NCI-H2107 treated with DMSO at 0.1 percent for 48 hours (cell line): ENCODE measurements around the gene MGAT1.
"Not testable (repeated sequence)": the region's sequence is repeated elsewhere in the genome, so short reads cannot be mapped to it uniquely, and the experiment has no call there.

Experiments
- DNase-seq: peaks from one replicate; lab custom pipeline; 2025; ENCODE audit not compliant: unreplicated experiment; lab: John Stamatoyannopoulos, UW

The MGAT1 gene

DNA sequence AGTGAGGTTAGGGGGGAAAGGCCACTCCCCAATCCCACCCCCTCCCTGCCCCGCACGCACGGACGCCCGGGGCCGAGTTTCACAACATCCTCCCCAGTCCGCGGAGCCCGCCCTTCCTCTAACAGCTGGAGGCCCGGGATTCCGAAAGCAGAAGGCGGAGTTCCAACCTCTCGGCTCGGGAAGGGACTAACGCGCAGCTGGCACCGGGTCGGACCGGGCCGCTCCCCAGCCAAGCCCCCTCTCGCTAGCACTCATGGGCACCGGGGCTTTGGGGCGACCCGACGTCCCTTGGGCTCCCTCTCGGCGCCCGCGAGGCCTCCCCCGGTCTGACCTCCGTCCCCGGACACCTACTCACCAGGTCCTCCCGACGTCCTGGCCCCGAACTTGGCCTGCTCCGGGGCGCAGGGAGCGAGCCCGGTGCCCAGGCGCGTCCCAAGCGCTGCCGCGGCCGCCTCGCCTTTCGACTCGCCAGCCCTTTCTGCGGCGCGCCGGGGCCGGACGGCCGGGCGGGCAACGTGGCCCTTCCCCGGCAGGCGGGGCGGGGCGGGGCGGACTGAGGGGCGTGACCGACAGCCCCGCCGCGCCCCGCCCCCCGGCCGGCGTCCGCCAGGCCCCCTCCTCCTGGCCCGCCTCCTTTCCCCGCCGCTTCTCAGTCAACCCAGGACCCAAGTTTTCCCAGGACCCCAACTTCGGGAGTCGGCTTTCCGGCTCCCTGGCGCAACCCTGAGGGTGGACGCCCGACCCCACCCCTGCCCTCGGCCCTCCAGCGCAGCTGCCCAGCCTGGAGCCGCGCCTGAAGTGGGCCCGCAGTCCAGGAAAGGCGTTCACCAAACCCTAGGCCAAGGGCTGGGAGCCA lies at the start of gene MGAT1:
Gene MGAT1, minus strand, starts transcription at position 482 of the 856 bp plus-strand sequence. CDS start 9,835 bp downstream, outside the sequence.
- DNase-seq: no peak

DNA sequence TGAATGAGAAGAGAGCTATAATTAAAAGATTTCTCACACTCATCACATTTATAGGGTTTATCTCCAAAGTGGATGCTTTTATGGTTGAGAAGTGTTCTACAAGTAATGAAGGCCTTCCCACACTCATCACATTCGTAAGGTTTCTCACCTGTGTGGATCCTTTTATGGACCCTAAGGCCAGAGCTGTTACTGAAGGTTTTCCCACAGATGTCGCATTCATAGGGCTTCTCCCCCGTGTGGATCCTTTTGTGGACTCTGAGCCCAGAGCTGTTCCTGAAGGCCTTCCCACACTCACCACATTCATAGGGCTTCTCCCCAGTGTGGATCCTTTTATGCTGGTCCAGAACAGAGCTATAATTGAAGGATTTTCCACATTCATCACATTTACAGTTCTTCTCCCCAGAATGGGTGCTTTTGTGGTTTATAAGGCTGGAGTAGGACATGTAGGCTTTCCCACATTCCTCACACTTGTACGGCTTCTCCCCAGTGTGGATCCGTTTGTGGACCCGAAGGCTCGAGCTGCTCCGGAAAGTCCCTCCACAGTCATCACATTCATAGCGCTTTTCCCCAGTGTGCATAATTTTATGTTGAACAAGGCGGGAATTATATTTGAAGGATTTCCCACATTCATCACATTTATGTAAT lies 48.0 kb upstream of the MGAT1 start:
- DNase-seq: no peak

DNA sequence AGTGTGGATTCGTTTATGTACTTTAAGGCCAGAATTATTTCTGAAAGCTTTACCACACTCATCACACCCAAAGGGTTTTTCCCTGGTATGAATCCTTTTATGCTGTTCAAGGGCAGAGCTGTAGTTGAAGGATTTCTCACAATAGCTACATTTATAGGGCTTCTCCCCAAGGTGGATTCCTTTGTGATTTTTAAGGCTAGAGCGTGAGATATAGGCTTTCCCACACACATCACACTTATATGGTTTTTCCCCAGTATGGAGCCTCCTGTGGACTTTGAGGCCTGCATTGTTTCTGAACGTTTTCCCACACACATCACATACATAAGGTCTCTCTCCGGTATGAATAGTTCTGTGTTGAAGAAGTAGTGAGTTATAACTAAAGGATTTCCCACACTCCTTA lies 47.2 kb upstream of the MGAT1 start:
- DNase-seq: no peak

GRCh38 chr5:180848878-180849277 lies 46.3 kb upstream of the MGAT1 start:
- no peak for DNase-seq

DNA sequence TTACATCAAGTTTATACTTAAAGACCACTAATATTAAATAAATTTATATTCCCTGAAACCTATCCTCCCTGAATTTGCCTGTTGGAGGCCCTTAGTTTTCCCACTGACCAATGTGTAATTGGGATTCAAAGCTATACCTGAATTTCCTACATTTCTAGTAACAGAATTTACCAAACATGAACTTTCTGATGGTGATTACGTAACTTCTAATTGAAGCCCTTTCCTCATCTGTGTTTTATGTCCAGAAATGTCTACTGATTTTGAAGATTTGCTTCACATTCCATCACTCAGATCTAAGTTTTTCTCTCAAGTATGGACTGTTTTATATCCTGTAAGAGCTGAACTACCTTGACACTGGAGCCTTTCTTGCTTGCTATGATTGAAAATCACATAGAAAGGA lies 45.7 kb upstream of the MGAT1 start:
- no peak for DNase-seq

GRCh38 chr5:180847026-180847425 lies 44.4 kb upstream of the MGAT1 start:
- DNase-seq: no peak

DNA sequence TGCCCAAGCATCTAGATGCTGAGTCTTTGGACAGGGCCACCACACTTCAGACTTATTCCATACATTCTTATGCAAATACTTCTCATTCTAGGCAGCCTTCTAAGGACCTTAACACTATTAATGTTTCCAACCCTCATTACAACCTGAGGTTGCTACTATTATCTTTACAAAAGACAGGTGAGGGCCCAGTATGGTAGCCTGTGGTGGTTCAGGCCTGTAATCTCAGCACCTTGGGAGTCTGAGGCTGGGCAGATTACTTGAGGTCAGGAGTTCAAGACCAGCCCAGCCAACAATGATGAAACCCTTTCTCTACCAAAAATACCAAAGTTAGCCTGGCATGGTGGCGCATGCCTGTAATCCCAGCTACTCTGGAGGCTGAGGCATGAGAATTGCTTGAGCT lies 42.3 kb upstream of the MGAT1 start:
- DNase-seq: no peak

- DNase-seq: no peak
Observed at GRCh38 chr5:180844432-180844831, 41.8 kb upstream of the MGAT1 start.

DNA sequence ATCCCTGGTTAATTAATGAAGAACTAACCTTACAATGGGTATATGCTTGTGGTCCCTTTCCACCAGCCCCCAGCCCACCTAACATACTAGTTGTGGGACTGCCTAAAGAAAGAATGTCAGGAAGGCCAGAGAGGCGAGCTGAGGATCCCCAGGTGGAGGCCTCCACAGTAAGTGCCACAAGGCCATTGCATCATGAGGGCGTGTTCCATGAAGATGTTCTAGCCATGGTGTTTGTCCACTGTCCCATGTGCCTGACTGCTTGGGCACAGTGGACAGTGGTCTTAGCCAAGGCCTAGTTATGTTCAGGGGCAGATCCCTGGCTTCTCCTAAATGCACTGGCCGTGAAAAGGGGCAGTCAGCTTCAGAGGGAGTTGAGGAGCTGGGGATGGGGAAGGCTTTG lies 37.3 kb upstream of the MGAT1 start:
- no peak for DNase-seq

DNA sequence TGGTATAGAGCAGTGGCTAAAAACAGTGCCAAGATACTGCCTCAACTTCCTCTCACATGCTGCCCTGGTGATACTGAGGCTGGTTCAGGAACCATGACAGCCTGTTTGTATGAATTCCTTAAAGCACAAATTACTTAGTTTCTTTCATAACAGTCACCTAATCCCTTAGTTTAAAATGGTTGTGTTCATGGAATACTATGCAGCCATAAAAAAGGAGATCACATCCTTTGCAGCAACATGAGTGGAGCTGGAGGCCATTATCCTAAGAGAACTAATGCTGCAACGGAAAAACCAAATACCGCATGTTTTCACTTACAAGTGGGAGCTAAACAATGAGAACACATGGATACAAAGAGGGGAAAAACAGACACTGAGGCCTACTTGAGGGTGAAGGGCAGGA lies 36.6 kb upstream of the MGAT1 start:
- no peak for DNase-seq

GRCh38 chr5:180837478-180837877 lies 34.9 kb upstream of the MGAT1 start:
- DNase-seq: no peak

DNA sequence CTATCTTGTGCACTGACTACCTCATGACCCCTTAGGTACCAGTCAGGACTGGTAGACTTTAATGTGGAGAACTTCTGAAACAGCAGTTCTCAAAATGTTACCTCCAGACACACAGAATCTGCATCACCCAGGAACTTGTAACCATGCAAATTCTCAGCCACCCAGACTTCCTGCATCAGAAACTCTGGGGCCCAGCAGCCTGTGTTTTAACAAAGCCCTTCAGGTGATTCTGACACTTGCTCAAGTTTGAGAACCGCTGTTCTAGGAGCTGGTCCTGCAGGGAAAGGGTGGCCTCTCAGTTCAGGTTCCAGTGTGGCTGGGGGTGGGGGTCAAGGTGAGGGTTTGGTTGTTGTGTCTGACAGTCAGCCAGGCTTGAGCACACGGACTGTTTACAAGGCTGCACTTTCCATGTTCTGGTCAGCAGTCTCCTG lies 30.0 kb upstream of the MGAT1 start:
- no peak for DNase-seq

DNA sequence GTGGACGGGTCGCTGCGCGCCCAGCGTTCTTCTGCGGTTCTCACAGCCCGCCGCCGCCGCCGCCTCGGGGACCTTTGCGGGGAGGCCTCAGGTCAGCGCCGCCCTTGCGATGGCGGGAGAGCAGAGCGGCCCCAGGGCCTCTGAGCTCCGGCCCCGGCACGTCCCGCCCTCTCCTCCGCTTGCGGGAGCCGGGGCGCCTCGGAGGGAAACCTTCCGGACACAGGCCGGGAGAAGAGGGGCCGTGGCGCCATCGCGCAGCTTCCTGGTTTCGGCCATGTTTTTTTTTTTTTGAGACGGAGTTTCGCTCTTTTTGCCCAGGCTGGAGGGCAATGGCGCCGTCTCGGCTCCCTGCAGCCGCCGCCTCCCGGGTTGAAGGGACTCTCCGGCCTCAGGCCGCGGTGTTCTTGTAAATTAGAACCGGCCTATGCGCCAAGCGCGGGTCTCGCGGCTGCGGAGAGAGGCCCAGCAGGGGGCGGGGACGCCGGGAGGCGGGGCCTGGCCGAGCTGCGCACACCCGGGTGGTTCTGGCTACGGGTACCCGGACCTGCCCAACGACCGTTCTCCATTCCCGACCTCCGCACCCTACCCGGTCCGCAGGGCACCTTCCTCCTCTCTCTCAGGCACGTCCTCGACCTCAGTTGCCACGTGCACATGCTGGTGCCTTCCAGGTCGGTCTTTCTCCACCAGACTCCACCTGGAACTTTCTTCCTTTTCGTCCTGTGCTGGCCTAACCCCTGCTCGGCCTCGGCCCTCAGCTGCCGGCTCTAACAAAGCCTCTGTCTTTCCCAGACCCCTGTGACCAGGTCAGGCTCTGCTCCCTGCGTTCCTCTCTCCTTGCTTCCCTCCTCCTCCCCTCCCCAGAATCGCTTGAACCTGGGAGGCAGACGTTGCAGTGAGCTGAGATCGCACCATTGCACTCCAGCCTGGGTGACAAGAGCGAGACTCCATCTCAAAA lies 28.8 kb upstream of the MGAT1 start:
- no peak for DNase-seq

- DNase-seq: no peak
Observed at GRCh38 chr5:180830253-180831138, 27.9 kb upstream of the MGAT1 start.

DNA sequence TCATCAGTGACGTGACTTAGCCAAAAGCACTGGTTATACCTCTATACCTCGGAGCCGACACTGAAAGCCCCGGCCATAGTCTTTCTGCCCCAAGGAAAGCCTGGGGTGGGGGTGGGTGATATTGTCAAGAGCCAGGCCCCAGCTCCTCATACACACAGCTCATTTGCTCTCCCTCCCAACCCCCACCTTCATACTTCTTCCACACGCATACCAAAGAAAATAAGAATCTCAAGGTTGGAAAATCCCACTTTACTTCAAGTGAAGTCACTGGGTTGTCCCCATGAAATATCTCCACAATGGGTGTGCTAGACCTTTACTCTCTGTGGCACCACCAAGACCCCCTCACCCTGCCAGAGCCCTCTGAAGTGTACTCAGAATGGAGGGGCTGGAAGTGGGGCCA lies 27.1 kb upstream of the MGAT1 start:
- DNase-seq: no peak

DNA sequence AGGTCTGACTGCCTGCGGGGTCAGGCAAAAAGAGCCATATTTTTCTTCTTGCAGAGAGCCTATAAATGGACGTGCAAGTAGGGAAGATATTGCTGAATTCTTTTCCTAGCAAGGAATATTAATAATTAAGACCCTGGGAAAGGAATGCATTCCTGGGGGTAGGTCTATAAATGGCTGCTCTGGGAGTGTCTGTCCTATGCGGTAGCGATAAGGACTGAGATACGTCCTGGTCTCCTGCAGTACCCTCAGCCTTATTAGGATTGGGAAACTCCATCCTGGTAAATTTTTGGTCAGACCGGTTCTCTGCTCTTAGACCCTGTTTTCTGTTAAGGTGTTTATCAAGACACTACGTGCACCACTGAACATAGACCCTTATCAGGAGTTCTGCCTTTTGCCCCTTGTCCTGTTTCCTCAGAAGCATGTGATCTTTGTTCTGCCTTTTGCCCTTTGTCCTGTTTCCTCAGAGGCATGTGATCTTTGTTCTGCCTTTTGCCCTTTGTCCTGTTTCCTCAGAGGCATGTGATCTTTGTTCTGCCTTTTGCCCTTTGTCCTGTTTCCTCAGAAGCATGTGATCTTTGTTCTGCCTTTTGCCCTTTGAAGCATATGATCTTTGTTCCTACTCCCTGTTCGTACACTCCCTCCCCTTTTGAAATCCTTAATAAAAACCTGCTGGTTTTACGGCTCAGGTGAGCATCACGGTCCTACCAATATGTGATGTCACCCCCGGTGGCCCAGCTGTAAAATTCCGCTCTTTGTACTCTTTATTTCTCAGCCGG lies 26.3 kb upstream of the MGAT1 start:
- not testable (repeated sequence) for DNase-seq

DNA sequence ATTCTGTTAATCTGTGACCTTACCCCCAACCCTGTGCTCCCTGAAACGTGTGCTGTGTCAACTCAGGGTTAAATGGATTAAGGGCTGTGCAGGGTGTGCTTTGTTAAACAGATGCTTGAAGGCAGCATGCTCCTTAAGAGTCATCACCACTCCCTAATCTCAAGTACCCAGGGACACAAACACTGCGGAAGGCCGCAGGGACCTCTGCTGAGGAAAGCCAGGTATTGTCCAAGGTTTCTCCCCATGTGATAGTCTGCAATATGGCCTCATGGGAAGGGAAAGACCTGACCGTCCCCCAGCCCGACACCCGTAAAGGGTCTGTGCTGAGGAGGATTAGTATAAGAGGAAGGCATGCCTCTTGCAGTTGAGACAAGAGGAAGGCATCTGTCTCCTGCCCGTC lies 24.8 kb upstream of the MGAT1 start:
- DNase-seq: not testable (repeated sequence)

DNA sequence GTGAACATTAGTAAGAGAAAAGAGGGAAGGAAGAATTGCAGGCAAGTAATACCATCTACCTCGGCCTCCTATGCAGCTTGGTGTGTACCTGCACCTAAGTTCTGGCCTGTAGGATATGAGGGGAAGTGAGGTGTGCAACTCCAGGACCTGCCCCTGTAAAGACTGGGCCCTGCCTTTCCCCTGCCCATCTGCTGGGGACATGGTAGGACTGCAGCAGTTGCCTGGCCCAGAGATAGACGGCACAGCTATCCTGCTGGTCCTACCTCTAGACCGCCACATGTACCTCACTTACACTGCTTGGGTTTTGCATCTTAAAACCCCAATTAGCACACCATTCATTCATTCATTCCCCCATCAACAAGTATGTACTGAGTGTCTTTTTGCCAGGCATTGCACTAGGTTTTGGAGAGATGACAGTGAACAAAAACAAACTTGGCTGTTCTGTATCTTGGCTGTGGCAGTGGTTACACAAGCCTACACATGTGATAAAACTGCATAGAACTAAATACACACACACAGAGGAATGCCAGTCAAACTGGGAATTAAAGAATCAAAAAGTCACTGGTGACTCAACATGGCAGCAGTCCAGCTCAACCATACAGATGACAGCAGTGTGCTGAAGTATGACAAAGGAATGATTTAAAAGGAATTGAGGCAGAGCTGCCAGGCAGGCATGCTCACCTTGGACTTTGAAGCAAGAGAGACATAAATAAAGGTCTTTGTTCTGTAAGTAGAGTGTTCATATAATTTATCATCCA lies 23.3 kb upstream of the MGAT1 start:
- DNase-seq: no peak
